ENCODE data around the gene GOLIM4.
"Not testable (repeated sequence)": the region's sequence is repeated elsewhere in the genome, so short reads cannot be mapped to it uniquely, and the experiment has no call there.

GOLIM4 gene

GRCh38 chr3:168095611-168096209 is at the start of gene GOLIM4:
Gene GOLIM4 (minus strand): TSS chr3:168095924. CDS start chr3:168095285, 639 bp downstream.
- peak within 1 kb of the TSS; percentile 79 for H3K4me3 ChIP-seq (ENCODE audit: low read depth, low read length)
- peaks cover 36% of the 10 kb centered on the region for H3K79me2 ChIP-seq (ENCODE audit: control insufficient read depth, insufficient read depth, low read length, unreplicated experiment)
- peak within 1 kb of the TSS; percentile 84 for H3K27ac ChIP-seq (ENCODE audit: low read depth, low read length)
- H3K4me1 ChIP-seq (ENCODE audit: control insufficient read depth, insufficient read depth, low read length, unreplicated experiment): peaks cover 33% of the 10 kb centered on the region
- no peaks in the 10 kb centered on the region for H3K36me3 ChIP-seq (ENCODE audit: insufficient read depth, low read length)
- no peaks in the 10 kb centered on the region for H3K27me3 ChIP-seq (ENCODE audit: insufficient read depth, low read length)
- H2AFZ ChIP-seq (ENCODE audit: low read length, unreplicated experiment): peak within 1 kb of the TSS; percentile 95

GRCh38 chr3:168141405-168141998 is 45.8 kb upstream of the GOLIM4 start:
- Histone ChIP-seq H2AFZ (ENCODE audit: low read length, unreplicated experiment) (no peak overlapping the region), H3K27ac (ENCODE audit: low read depth, low read length) (no peak overlapping the region), H3K4me3 (ENCODE audit: low read depth, low read length) (no peak overlapping the region), H3K4me1 (ENCODE audit: control insufficient read depth, insufficient read depth, low read length, unreplicated experiment) (no peaks in the 10 kb centered on the region), H3K27me3 (ENCODE audit: insufficient read depth, low read length) (no peaks in the 10 kb centered on the region), H3K79me2 (ENCODE audit: control insufficient read depth, insufficient read depth, low read length, unreplicated experiment) (no peaks in the 10 kb centered on the region), H3K36me3 (ENCODE audit: insufficient read depth, low read length) (no peaks in the 10 kb centered on the region)

- Histone ChIP-seq H3K4me3 (ENCODE audit: low read depth, low read length) (no peak overlapping the region), H3K36me3 (ENCODE audit: insufficient read depth, low read length) (no peaks in the 10 kb centered on the region), H3K27me3 (ENCODE audit: insufficient read depth, low read length) (no peaks in the 10 kb centered on the region), H3K27ac (ENCODE audit: low read depth, low read length) (no peak overlapping the region), H3K79me2 (ENCODE audit: control insufficient read depth, insufficient read depth, low read length, unreplicated experiment) (no peaks in the 10 kb centered on the region), H2AFZ (ENCODE audit: low read length, unreplicated experiment) (no peak overlapping the region), H3K4me1 (ENCODE audit: control insufficient read depth, insufficient read depth, low read length, unreplicated experiment) (no peaks in the 10 kb centered on the region)
Observed at GRCh38 chr3:168139947-168140346, 44.2 kb upstream of the GOLIM4 start.

GRCh38 chr3:168138421-168138820 is 42.7 kb upstream of the GOLIM4 start:
- no peak overlapping the region for H3K27ac ChIP-seq (ENCODE audit: low read depth, low read length)
- no peaks in the 10 kb centered on the region for H3K27me3 ChIP-seq (ENCODE audit: insufficient read depth, low read length)
- no peak overlapping the region for H3K4me3 ChIP-seq (ENCODE audit: low read depth, low read length)
- H3K79me2 ChIP-seq (ENCODE audit: control insufficient read depth, insufficient read depth, low read length, unreplicated experiment): no peaks in the 10 kb centered on the region
- no peaks in the 10 kb centered on the region for H3K36me3 ChIP-seq (ENCODE audit: insufficient read depth, low read length)
- H2AFZ ChIP-seq (ENCODE audit: low read length, unreplicated experiment): no peak overlapping the region
- H3K4me1 ChIP-seq (ENCODE audit: control insufficient read depth, insufficient read depth, low read length, unreplicated experiment): no peaks in the 10 kb centered on the region

- Histone ChIP-seq H2AFZ (ENCODE audit: low read length, unreplicated experiment) (no peak overlapping the region), H3K4me1 (ENCODE audit: control insufficient read depth, insufficient read depth, low read length, unreplicated experiment) (no peaks in the 10 kb centered on the region), H3K79me2 (ENCODE audit: control insufficient read depth, insufficient read depth, low read length, unreplicated experiment) (no peaks in the 10 kb centered on the region), H3K27ac (ENCODE audit: low read depth, low read length) (no peak overlapping the region), H3K36me3 (ENCODE audit: insufficient read depth, low read length) (no peaks in the 10 kb centered on the region), H3K27me3 (ENCODE audit: insufficient read depth, low read length) (no peaks in the 10 kb centered on the region), H3K4me3 (ENCODE audit: low read depth, low read length) (no peak overlapping the region)
Observed at GRCh38 chr3:168134931-168135330, 39.2 kb upstream of the GOLIM4 start.

GRCh38 chr3:168130250-168130649 is 34.5 kb upstream of the GOLIM4 start:
- not testable (repeated sequence) for H3K4me1 ChIP-seq (ENCODE audit: control insufficient read depth, insufficient read depth, low read length, unreplicated experiment); H3K27ac ChIP-seq (ENCODE audit: low read depth, low read length); H2AFZ ChIP-seq (ENCODE audit: low read length, unreplicated experiment); H3K36me3 ChIP-seq (ENCODE audit: insufficient read depth, low read length); H3K79me2 ChIP-seq (ENCODE audit: control insufficient read depth, insufficient read depth, low read length, unreplicated experiment); H3K27me3 ChIP-seq (ENCODE audit: insufficient read depth, low read length); H3K4me3 ChIP-seq (ENCODE audit: low read depth, low read length)

GRCh38 chr3:168128463-168128862 is 32.7 kb upstream of the GOLIM4 start:
- H3K27me3 ChIP-seq (ENCODE audit: insufficient read depth, low read length); H3K4me1 ChIP-seq (ENCODE audit: control insufficient read depth, insufficient read depth, low read length, unreplicated experiment); H3K36me3 ChIP-seq (ENCODE audit: insufficient read depth, low read length); H3K27ac ChIP-seq (ENCODE audit: low read depth, low read length); H3K4me3 ChIP-seq (ENCODE audit: low read depth, low read length); H2AFZ ChIP-seq (ENCODE audit: low read length, unreplicated experiment); H3K79me2 ChIP-seq (ENCODE audit: control insufficient read depth, insufficient read depth, low read length, unreplicated experiment): not testable (repeated sequence)

GRCh38 chr3:168127466-168127865 is 31.7 kb upstream of the GOLIM4 start:
- Histone ChIP-seq H2AFZ (ENCODE audit: low read length, unreplicated experiment) (no peak overlapping the region), H3K4me3 (ENCODE audit: low read depth, low read length) (no peak overlapping the region), H3K36me3 (ENCODE audit: insufficient read depth, low read length) (no peaks in the 10 kb centered on the region), H3K79me2 (ENCODE audit: control insufficient read depth, insufficient read depth, low read length, unreplicated experiment) (no peaks in the 10 kb centered on the region), H3K27me3 (ENCODE audit: insufficient read depth, low read length) (no peaks in the 10 kb centered on the region), H3K4me1 (ENCODE audit: control insufficient read depth, insufficient read depth, low read length, unreplicated experiment) (no peaks in the 10 kb centered on the region), H3K27ac (ENCODE audit: low read depth, low read length) (no peak overlapping the region)

- no peak overlapping the region for H3K4me3 ChIP-seq (ENCODE audit: low read depth, low read length)
- H3K27ac ChIP-seq (ENCODE audit: low read depth, low read length): no peak overlapping the region
- H2AFZ ChIP-seq (ENCODE audit: low read length, unreplicated experiment): no peak overlapping the region
- H3K4me1 ChIP-seq (ENCODE audit: control insufficient read depth, insufficient read depth, low read length, unreplicated experiment): peaks cover 4% of the 10 kb centered on the region
- no peaks in the 10 kb centered on the region for H3K36me3 ChIP-seq (ENCODE audit: insufficient read depth, low read length)
- no peaks in the 10 kb centered on the region for H3K27me3 ChIP-seq (ENCODE audit: insufficient read depth, low read length)
- H3K79me2 ChIP-seq (ENCODE audit: control insufficient read depth, insufficient read depth, low read length, unreplicated experiment): no peaks in the 10 kb centered on the region
Observed at GRCh38 chr3:168124791-168125190, 29.1 kb upstream of the GOLIM4 start.

- no peak overlapping the region for H3K4me3 ChIP-seq (ENCODE audit: low read depth, low read length)
- H3K27ac ChIP-seq (ENCODE audit: low read depth, low read length): no peak overlapping the region
- H2AFZ ChIP-seq (ENCODE audit: low read length, unreplicated experiment): no peak overlapping the region
- no peaks in the 10 kb centered on the region for H3K27me3 ChIP-seq (ENCODE audit: insufficient read depth, low read length)
- H3K36me3 ChIP-seq (ENCODE audit: insufficient read depth, low read length): no peaks in the 10 kb centered on the region
- H3K79me2 ChIP-seq (ENCODE audit: control insufficient read depth, insufficient read depth, low read length, unreplicated experiment): no peaks in the 10 kb centered on the region
- peaks cover 4% of the 10 kb centered on the region for H3K4me1 ChIP-seq (ENCODE audit: control insufficient read depth, insufficient read depth, low read length, unreplicated experiment)
Observed at GRCh38 chr3:168124291-168124690, 28.6 kb upstream of the GOLIM4 start.

All from ACC112 (cell line).